ENCODE data around the gene NEK5. TPM values are rescaled to one million over a fixed set of nuclear protein-coding genes. Genes with fewer than 3 reads are reported as not detected.

The NEK5 gene
- total RNA-seq, 4 donors from 2014 or later = 0.07 TPM; not detected in 3

DNA sequence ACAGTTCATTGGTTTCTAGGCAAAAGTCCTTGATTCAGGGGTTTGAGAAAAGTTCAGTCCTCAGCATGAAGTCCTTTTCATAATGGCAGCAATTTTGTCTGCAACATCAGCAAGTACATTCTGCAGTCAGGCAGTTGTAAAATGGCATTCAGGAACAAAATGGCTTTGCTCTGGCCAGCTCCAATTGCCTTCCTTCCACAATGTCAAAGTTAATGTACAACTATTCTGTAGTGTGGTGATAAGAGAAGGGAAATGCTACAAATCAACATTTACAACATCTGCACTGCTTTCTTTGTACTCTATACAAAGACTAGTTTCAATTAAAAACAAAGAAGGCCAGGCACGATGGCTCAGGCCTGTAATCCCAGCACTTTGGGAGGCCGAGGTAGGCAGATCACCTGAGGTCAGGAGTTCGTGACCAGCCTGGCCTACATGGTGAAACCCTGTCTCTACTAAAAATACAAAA, 32.3 kb upstream of the NEK5 start:
- TF ChIP-seq POLR2A (IDR thresholded peaks at IDR 0.05) (no peak), CTCF (IDR thresholded peaks at IDR 0.05 in 4 of 5, conservative IDR thresholded peaks at IDR 0.05 in 1 of 5) (no peak)
- H3K4me3 ChIP-seq = no peak overlapping the region
- H3K4me1 ChIP-seq = peaks cover 6 to 8% of the 10 kb centered on the region in 2 donors
- intact Hi-C loops (cut with DNase I; ENCODE audit: low total_unique reads) (no loop called here), in situ Hi-C loops (cut with MboI; ENCODE audit: low sequenced_read_pairs in 4 of 4) (no loop called here)
- no peak overlapping the region for H3K27ac ChIP-seq
- H3K9me3 ChIP-seq = no peaks in the 10 kb centered on the region
- H3K27me3 ChIP-seq = no peaks in the 10 kb centered on the region
- no peak for DNase-seq
- no peaks in the 10 kb centered on the region for H3K36me3 ChIP-seq
- ATAC-seq = no peak

DNA sequence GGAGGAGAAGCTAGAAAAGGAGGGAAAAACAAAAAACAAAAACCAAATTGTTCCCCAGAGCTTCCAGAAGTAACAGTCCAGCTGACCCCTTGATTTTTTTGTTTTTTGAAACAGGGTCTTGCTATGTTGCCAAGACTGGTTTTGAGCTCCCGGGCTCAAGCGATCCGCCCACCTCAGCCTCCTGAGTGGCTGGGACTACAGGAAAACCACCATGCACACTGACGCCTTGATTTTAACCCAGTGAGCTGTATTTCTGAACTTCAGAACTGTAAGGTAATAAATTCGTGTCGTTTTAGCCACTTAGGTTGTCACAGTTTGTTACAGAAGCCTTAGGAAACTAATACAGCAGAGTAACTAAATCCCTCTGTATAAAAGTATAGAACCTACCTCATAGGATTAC, 31.6 kb upstream of the NEK5 start:
- intact Hi-C loops (cut with DNase I; ENCODE audit: low total_unique reads) (no loop called here), in situ Hi-C loops (cut with MboI; ENCODE audit: low sequenced_read_pairs in 4 of 4) (no loop called here)
- H3K9me3 ChIP-seq = no peaks in the 10 kb centered on the region
- DNase-seq = no peak
- no peak overlapping the region for H3K27ac ChIP-seq
- H3K4me1 ChIP-seq = peaks cover 6 to 8% of the 10 kb centered on the region in 2 donors
- no peaks in the 10 kb centered on the region for H3K27me3 ChIP-seq
- H3K4me3 ChIP-seq = no peak overlapping the region
- ATAC-seq = no peak
- TF ChIP-seq POLR2A (IDR thresholded peaks at IDR 0.05) = no peak
- TF ChIP-seq CTCF (IDR thresholded peaks at IDR 0.05 in 4 of 5, conservative IDR thresholded peaks at IDR 0.05 in 1 of 5) = no peak
- no peaks in the 10 kb centered on the region for H3K36me3 ChIP-seq

DNA sequence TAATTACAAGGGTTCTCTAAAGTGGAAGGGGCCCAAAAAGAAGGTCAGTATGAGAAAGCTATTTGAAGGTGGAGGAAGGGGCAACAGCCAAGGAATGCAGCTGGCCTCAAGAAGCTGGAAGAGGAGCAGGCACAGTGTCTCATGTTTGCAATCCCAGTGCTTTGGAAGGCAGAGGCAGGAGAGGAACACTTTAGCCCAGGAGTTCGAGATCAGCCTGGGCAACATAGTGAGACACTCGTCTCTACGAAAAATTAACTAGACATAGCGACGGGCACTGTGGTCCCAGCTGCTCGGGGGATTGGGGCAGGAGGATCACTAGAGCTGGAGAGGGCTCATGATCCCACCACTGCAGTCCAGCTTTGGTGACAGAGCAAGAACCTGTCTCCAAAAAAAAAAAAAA, 31.2 kb upstream of the NEK5 start:
- Histone ChIP-seq H3K4me1 (peaks cover 6 to 8% of the 10 kb centered on the region in 2 donors), H3K4me3 (peak overlapping the region; percentile 78 to 92 (median 87)), H3K36me3 (no peaks in the 10 kb centered on the region), H3K27ac (peak overlapping the region; percentile 71 to 81 (median 74)), H3K9me3 (no peaks in the 10 kb centered on the region), H3K27me3 (no peaks in the 10 kb centered on the region)
- in situ Hi-C loops (cut with MboI; ENCODE audit: low sequenced_read_pairs in 4 of 4) (no loop called here), intact Hi-C loops (cut with DNase I; ENCODE audit: low total_unique reads) (no loop called here)
- DNase-seq (no peak), ATAC-seq (no peak)
- no peak for TF ChIP-seq POLR2A (IDR thresholded peaks at IDR 0.05)
- no peak for TF ChIP-seq CTCF (IDR thresholded peaks at IDR 0.05 in 4 of 5, conservative IDR thresholded peaks at IDR 0.05 in 1 of 5)

DNA sequence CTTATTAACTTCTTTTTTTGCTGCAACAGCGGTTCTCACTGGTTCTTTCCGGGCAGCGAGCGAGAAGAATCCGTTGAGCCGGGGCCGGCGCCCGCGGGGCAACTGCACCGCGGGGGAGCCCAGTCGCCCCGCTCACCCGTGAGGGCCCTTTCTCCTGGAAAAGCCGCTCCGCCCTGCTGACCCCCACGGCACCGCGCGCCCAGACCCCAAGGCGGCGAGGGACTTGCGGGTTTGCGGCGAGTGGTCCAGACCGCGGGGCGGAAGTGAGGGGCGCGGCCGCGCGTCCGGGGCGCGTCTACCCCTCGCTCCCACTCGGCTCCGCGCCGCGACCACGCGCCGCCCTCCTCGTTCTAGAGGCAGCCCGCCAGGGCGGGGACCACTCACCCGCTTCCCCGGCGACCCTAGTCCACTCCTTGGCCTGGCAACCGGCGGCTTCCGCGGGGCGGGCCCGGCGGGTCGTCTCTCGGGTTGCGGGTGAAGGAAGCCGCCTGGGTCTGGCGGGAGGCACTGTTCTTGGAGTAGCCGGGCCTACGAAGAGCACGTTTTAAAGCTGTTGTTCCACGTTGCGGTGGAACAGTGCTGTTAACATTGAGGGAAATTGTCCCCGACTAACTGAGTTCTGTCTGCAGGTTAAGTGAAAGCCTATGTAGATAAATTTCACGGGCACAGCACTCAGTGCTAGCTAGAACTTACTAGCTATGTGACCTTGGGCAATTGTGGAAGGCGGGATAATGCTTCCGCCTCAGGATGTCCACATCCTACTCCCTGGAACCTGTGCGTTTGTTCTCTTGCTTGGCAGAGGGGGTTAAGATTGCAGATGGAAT, 30.5 kb upstream of the NEK5 start, which contains the start of gene NEK3:
TSS of gene NEK3 (minus strand) at position 439 of the 824 bp plus-strand sequence. CDS start 3,406 bp downstream, outside the sequence.
- intact Hi-C loops (cut with DNase I; ENCODE audit: low total_unique reads) = no loop called here
- Histone ChIP-seq H3K27me3 (no peaks in the 10 kb centered on the region), H3K4me3 (peak within 1 kb of the TSS; percentile 78 to 92 (median 87)), H3K36me3 (no peaks in the 10 kb centered on the region), H3K27ac (peak within 1 kb of the TSS; percentile 71 to 81 (median 74)), H3K4me1 (peaks cover 6 to 8% of the 10 kb centered on the region in 2 donors), H3K9me3 (no peaks in the 10 kb centered on the region)
- in situ Hi-C loops (cut with MboI; ENCODE audit: low sequenced_read_pairs in 4 of 4) = no loop called here
- DNase-seq (peak; percentile 27 to 45), ATAC-seq (peak; percentile 86 to 87)
- no peak for TF ChIP-seq CTCF (IDR thresholded peaks at IDR 0.05 in 4 of 5, conservative IDR thresholded peaks at IDR 0.05 in 1 of 5)
- no peak for TF ChIP-seq POLR2A (IDR thresholded peaks at IDR 0.05)

Data from gastrocnemius medialis (tissue), 4 donors.